ENCODE results near the gene SLC2A8.

DNA sequence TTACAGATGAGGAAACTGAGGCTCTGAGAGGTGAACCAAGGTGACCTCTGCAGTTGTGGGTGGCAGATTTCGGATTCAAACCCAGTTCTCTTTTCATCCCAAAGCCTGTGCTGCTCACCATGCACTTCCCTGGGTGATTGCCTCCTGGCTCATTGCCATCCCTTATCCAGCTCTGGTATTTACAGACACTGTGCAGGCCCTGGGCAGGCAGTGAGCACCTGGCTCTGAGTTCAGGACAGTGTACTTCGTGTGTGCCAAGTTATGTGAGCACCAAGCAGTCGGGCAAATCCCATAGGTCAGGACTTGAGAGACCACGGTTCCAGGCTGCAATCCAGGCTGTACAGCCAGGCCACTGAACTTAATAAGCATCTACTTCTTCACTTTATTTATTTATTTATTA is 55.7 kb downstream of the SLC2A8 start:
- no peak for TF ChIP-seq POLR2A (IDR thresholded peaks at IDR 0.05; ENCODE audit: extremely low read depth, insufficient read length)
- TF ChIP-seq, protein P1, sequence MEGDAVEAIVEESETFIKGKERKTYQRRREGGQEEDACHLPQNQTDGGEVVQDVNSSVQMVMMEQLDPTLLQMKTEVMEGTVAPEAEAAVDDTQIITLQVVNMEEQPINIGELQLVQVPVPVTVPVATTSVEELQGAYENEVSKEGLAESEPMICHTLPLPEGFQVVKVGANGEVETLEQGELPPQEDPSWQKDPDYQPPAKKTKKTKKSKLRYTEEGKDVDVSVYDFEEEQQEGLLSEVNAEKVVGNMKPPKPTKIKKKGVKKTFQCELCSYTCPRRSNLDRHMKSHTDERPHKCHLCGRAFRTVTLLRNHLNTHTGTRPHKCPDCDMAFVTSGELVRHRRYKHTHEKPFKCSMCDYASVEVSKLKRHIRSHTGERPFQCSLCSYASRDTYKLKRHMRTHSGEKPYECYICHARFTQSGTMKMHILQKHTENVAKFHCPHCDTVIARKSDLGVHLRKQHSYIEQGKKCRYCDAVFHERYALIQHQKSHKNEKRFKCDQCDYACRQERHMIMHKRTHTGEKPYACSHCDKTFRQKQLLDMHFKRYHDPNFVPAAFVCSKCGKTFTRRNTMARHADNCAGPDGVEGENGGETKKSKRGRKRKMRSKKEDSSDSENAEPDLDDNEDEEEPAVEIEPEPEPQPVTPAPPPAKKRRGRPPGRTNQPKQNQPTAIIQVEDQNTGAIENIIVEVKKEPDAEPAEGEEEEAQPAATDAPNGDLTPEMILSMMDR (IDR thresholded peaks at IDR 0.05; ENCODE audit: low read depth, low read length), result no peak
